ENCODE data around the gene WNK2. TPM values are rescaled to one million over a fixed set of nuclear protein-coding genes. Genes with fewer than 3 reads are reported as not detected.

Gene WNK2
- total and polyA plus RNA-seq, 2 donors (not counting 3 experiments of a cell fraction or from before 2014, with no cell fraction given), result not detected

GRCh38 chr9:93139365-93140182 is 44.4 kb upstream of the WNK2 start:
- ChIA-PET CTCF (interaction anchor here (1.4 to 2.2 kb wide), 3 partner anchors 9 to 31 kb away, joined by 3 to 7 read pairs (median 3); no protein-coding TSS in a partner anchor), POLR2A (no interaction called here)
- H3K4me1 ChIP-seq (ENCODE audit: control insufficient read depth, extremely low read depth, insufficient read depth, low read length), result peaks cover 7% of the 10 kb centered on the region
- no peaks in the 10 kb centered on the region for H3K36me3 ChIP-seq (ENCODE audit: control insufficient read depth in 2 of 2, extremely low read depth in 1 of 2, insufficient read depth in 2 of 2, low read length in 2 of 2)
- H3K9me3 ChIP-seq (replicated peaks; ENCODE audit: control insufficient read depth, insufficient read depth, low read length), result no peaks in the 10 kb centered on the region
- FAIRE-seq, result no peak
- no peaks in the 10 kb centered on the region for H3K79me2 ChIP-seq (ENCODE audit: control insufficient read depth, insufficient read depth, low read length)
- no peak overlapping the region for H3K4me3 ChIP-seq (replicated peaks in 1 of 3; ENCODE audit: insufficient read depth in 1 of 3, low read depth in 1 of 3, low read length in 3 of 3)
- no peak overlapping the region for H3K4me2 ChIP-seq (ENCODE audit: insufficient read depth, low read length)
- BruUV-seq (replicated peaks), result no TSS peak
- H3K27me3 ChIP-seq (ENCODE audit: control insufficient read depth in 2 of 2, insufficient read depth in 2 of 2, low read length in 2 of 2), result no peaks in the 10 kb centered on the region
- H2AFZ ChIP-seq (ENCODE audit: low read depth, low read length), result no peak overlapping the region
- H3K27ac ChIP-seq (ENCODE audit: insufficient read depth, low read depth, low read length), result no peak overlapping the region
- no peaks in the 10 kb centered on the region for H4K20me1 ChIP-seq (replicated peaks; ENCODE audit: control insufficient read depth, extremely low read depth, insufficient read depth, low read length)
- intact Hi-C loops (cut with micrococcal nuclease) (no loop called here), dilution Hi-C loops (cut with MboI; ENCODE audit: extremely low pct_ligation_motif_present, low sequenced_read_pairs) (no loop called here)
- no peak for DNase-seq (ENCODE audit: low read depth, low spot score)
- TF ChIP-seq, protein P1, sequence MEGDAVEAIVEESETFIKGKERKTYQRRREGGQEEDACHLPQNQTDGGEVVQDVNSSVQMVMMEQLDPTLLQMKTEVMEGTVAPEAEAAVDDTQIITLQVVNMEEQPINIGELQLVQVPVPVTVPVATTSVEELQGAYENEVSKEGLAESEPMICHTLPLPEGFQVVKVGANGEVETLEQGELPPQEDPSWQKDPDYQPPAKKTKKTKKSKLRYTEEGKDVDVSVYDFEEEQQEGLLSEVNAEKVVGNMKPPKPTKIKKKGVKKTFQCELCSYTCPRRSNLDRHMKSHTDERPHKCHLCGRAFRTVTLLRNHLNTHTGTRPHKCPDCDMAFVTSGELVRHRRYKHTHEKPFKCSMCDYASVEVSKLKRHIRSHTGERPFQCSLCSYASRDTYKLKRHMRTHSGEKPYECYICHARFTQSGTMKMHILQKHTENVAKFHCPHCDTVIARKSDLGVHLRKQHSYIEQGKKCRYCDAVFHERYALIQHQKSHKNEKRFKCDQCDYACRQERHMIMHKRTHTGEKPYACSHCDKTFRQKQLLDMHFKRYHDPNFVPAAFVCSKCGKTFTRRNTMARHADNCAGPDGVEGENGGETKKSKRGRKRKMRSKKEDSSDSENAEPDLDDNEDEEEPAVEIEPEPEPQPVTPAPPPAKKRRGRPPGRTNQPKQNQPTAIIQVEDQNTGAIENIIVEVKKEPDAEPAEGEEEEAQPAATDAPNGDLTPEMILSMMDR (IDR thresholded peaks at IDR 0.05; ENCODE audit: extremely low read depth in 1 of 2, insufficient read depth in 1 of 2, low read depth in 1 of 2, low read length in 2 of 2), result no peak
- TF ChIP-seq MAX (IDR thresholded peaks at IDR 0.05; ENCODE audit: insufficient read depth, insufficient read length), result no peak
- no peak for TF ChIP-seq FOS (IDR thresholded peaks at IDR 0.05; ENCODE audit: borderline replicate concordance, insufficient read depth, low read length)
- TF ChIP-seq POLR2A (IDR thresholded peaks at IDR 0.05; ENCODE audit: low read depth, low read length), result no peak
- no peak for TF ChIP-seq MYC (IDR thresholded peaks at IDR 0.05; ENCODE audit: low read depth, low read length)
- no peak for TF ChIP-seq EZH2 (IDR thresholded peaks at IDR 0.05; ENCODE audit: borderline replicate concordance, low read depth, low read length, severe bottlenecking)
- no peak for TF ChIP-seq JUN (IDR thresholded peaks at IDR 0.05; ENCODE audit: borderline replicate concordance, insufficient read depth, insufficient read length, low read depth)
- TF ChIP-seq GATA2 (IDR thresholded peaks at IDR 0.05; ENCODE audit: insufficient read depth, insufficient read length, low read depth, low read length), result no peak
- no peak for TF ChIP-seq POLR2AphosphoS5 (IDR thresholded peaks at IDR 0.05; ENCODE audit: insufficient read depth, low read depth, low read length)
- H3K9me1 ChIP-seq (replicated peaks; ENCODE audit: control insufficient read depth, extremely low read depth, insufficient read depth, low read length), result no peaks in the 10 kb centered on the region
- H3K9ac ChIP-seq (replicated peaks; ENCODE audit: extremely low read depth, insufficient read depth, low read length), result no peak overlapping the region

All from endothelial cell of umbilical vein (primary cell).